ENCODE data around the gene PEX1. TPM values are rescaled to one million over a fixed set of nuclear protein-coding genes. Genes with fewer than 3 reads are reported as not detected.

PEX1 gene
- 4.3 to 6.8 TPM (median 6.3 TPM) in 5 replicates for total RNA-seq (2022; extraction: Qiagen RNA extraction; ENCODE audit: low read depth)

DNA sequence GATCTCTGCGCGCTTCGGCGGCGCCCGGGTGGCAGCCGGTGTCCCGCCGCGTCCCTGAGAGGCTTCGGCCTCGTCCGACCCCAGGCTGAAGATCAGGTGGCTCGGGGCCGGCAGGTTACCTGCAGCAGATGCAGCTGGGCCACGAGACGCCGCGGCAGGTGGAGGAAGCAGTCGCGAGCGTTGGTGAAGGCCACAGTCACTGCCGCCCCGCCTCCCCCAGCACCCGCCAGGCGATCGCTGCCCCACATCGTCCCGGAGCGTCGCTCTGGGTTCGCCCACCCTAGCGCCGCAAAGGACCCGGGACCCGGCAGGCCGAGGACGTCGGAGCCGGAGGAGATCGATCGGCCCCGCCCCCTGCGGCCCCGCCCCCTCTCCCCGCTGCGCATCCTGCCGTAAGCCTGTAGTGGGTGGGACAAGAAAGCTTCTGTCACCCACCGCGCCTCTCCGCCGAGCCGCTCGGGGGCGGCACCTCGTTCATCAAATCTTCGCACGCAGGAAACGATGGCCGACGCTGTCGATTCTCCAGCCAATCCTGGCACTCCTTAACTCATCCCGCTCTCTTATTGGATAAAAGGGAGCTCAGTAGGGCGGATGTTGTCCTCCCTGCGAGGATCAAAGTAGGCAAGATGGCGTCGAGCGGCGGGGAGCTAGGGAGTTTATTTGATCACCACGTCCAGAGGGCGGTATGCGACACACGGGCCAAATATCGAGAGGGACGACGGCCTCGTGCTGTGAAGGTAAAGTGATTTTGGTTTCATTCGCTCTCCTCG is at the start of gene PEX1, which contains the start of gene RBM48:
Gene PEX1 (minus strand): TSS at position 333 of the 770 bp plus-strand sequence. CDS start 85 bp downstream, at position 248.
Gene RBM48 (plus strand): TSS at position 608 of the 770 bp plus-strand sequence. CDS start 19 bp downstream, at position 627.

DNA sequence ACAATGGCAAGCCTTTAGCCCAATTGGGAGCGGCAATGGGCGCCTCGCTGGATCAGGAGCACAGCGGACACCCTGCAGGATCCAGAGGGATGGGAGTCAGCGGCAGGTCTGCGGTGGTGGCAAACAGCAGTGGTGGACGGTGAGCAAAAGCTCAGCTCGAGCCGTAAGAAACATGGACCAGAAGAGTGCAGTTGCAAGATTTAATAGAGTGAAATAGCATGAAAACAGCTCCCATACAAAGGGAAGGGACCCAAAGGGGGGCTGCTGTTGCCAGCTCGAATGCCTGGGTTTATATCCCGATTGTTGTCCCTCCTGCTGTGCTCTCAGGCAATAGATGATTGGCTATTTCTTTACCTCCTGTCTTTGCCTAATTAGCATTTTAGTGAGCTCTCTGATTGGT is 50.6 kb downstream of the PEX1 start, which contains the start of gene ERVW-1:
Gene ERVW-1 (minus strand): TSS at position 266 of the 400 bp plus-strand sequence. CDS start 7,565 bp downstream, outside the sequence.

DNA sequence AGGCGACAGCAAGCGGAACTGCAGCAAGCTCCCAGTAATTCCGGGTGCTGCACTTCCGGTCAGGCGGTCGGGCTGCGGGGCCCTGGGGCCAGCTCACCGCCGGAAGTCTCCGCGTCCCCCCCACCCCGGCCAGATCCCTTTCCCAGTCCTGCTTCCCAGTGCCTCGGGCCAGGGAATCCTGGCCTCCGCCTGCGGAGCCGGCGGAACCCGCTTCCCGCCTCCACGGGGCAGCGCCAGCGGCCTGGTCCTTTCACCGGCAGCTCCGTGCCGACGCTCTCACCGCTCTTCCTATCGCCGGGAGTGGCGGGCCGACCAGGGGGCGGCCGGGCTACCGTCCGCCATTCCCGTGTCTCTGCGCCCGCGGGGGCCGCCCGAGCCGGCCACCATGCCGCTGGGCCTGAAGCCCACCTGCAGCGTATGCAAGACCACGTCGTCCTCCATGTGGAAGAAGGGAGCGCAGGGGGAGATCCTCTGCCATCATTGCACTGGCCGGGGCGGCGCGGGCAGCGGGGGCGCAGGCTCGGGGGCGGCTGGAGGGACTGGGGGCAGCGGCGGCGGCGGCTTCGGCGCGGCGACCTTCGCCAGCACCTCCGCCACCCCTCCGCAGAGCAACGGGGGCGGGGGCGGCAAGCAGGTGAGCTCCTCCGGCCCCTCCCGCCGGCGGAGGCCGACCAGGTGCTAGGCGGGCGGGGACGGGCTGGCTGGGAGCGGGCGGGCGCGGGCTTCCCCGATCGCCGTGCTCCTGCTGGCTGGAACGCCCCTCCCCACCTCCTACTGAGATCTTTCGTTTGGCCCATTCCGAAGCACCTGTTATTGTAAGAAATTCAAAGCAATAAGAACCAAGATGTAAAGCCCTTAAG is 80.7 kb downstream of the PEX1 start, which contains the start of gene GATAD1:
Gene GATAD1 (plus strand): TSS at position 138 of the 860 bp plus-strand sequence. CDS start 248 bp downstream, at position 386.

Other genes starting within 250 kb of the PEX1 start
- gene GATAD1, start 81.0 kb downstream of the PEX1 start, total RNA-seq (2022; extraction: Qiagen RNA extraction; ENCODE audit: low read depth), result 17.2 to 20.7 TPM (median 18.2 TPM) in 5 replicates
- gene ERVW-1, start 50.6 kb downstream of the PEX1 start, total RNA-seq (2022; extraction: Qiagen RNA extraction; ENCODE audit: low read depth), result not detected in 5 replicates
- 5.6 to 7.4 TPM (median 6.2 TPM) in 5 replicates for gene RBM48, start 275 bp upstream of the PEX1 start, total RNA-seq (2022; extraction: Qiagen RNA extraction; ENCODE audit: low read depth)
- 23.4 to 26.2 TPM (median 24.7 TPM) in 5 replicates for gene FAM133B, start 61.9 kb upstream of the PEX1 start, total RNA-seq (2022; extraction: Qiagen RNA extraction; ENCODE audit: low read depth)